CD14-positive monocyte (primary cell): Measurements from ENCODE around the gene RHEB. TPM values are rescaled to one million over a fixed set of nuclear protein-coding genes. Genes with fewer than 3 reads are reported as not detected.
A peak's percentile ranks its signal among the peaks of the same experiment; 100 is the strongest.

ENCODE experiments used
- DNase-seq, 3 donors: peaks; one replicate each; pipeline ENCODE4 v3.0.0-alpha.2; 2011 to 2022
- H2AFZ ChIP-seq: 2 replicates; pipeline ENCODE4 v1.6.0; 2012; ENCODE audit warnings: mild to moderate bottlenecking, low read depth, low read length, inconsistent platforms; ENCODE audit not compliant: insufficient read depth, poor library complexity, severe bottlenecking
- H3K27ac ChIP-seq, 2 donors: 1 replicate in 1 of 2; 2 replicates in 1 of 2; pipeline ENCODE4 v1.5.1; 2012 to 2013; ENCODE audit warnings: low read length in 2 of 2, control low read depth in 1 of 2, inconsistent platforms in 1 of 2, low read depth in 1 of 2, mild to moderate bottlenecking in 1 of 2
- H3K27me3 ChIP-seq, 2 donors: one replicate each; pipeline versions ENCODE4 v1.6.0 to v1.6.1; 2011 to 2013; ENCODE audit warnings: low read length in 2 of 2; ENCODE audit not compliant: control insufficient read depth in 2 of 2, insufficient read depth in 2 of 2
- H3K36me3 ChIP-seq, 2 donors: replicated peaks in 1 of 2; 1 replicate in 1 of 2; 2 replicates in 1 of 2; pipeline versions ENCODE4 v1.5.1 to v1.6.1; 2012 to 2013; ENCODE audit warnings: low read length in 2 of 2, control low read depth in 1 of 2, inconsistent platforms in 1 of 2, mild to moderate bottlenecking in 1 of 2; ENCODE audit not compliant: insufficient read depth in 2 of 2, control insufficient read depth in 1 of 2
- H3K4me1 ChIP-seq, 2 donors: 1 replicate in 1 of 2; 2 replicates in 1 of 2; pipeline versions ENCODE4 v1.5.1 to v1.6.1; 2012 to 2013; ENCODE audit warnings: low read length in 2 of 2, control low read depth in 1 of 2, inconsistent platforms in 1 of 2, mild to moderate bottlenecking in 1 of 2, moderate library complexity in 1 of 2; ENCODE audit not compliant: insufficient read depth in 2 of 2, control insufficient read depth in 1 of 2
- H3K4me2 ChIP-seq: replicated peaks from 2 replicates; pipeline ENCODE3; 2012; ENCODE audit warnings: low read length, moderate library complexity, mild to moderate bottlenecking; ENCODE audit not compliant: poor library complexity, severe bottlenecking; ENCODE audit errors: extremely low read depth
- H3K4me3 ChIP-seq, 3 experiments: fragments of 200-600 bp in 1 of 3; sonication (generic) in 1 of 3; replicated peaks in 1 of 3; 1 replicate in 2 of 3; 2 replicates in 1 of 3; pipeline ENCODE4 v1.5.1; 2011 to 2013; ENCODE audit warnings: low read length in 3 of 3, mild to moderate bottlenecking in 3 of 3, control low read depth in 2 of 3, low read depth in 2 of 3, inconsistent platforms in 1 of 3, moderate library complexity in 1 of 3
- H3K79me2 ChIP-seq: 2 replicates; pipeline ENCODE4 v1.6.0; 2012; ENCODE audit warnings: mild to moderate bottlenecking, control low read depth, inconsistent platforms, low read length, moderate library complexity; ENCODE audit not compliant: insufficient read depth
- H3K9ac ChIP-seq: 2 replicates; pipeline ENCODE4 v1.6.0; 2017; ENCODE audit warnings: low read length, mild to moderate bottlenecking; ENCODE audit not compliant: insufficient read depth, poor library complexity, severe bottlenecking
- H3K9me3 ChIP-seq, 2 donors: replicated peaks in 1 of 2; 1 replicate in 1 of 2; 2 replicates in 1 of 2; pipeline versions ENCODE4 v1.5.1 to v1.6.1; 2012 to 2013; ENCODE audit warnings: low read length in 2 of 2, control low read depth in 1 of 2; ENCODE audit not compliant: control insufficient read depth in 1 of 2, insufficient read depth in 1 of 2
- H4K20me1 ChIP-seq: 2 replicates; pipeline ENCODE4 v1.6.0; 2012; ENCODE audit warnings: mild to moderate bottlenecking, low read length, control low read depth, moderate library complexity; ENCODE audit not compliant: insufficient read depth
- H3K27ac Mint-ChIP-seq, 7 donors: one replicate each; pipeline ENCODE4 v1.8.0; 2020; ENCODE audit warnings: mild to moderate bottlenecking in 7 of 7, mixed read lengths in 7 of 7, moderate library complexity in 6 of 7, inconsistent platforms in 2 of 7
- H3K27me3 Mint-ChIP-seq, 3 donors: one replicate each; pipeline ENCODE4 v1.8.0; 2021 to 2022; ENCODE audit warnings: low read depth in 3 of 3, mild to moderate bottlenecking in 3 of 3, mixed read lengths in 3 of 3, moderate library complexity in 3 of 3, inconsistent platforms in 1 of 3
- H3K36me3 Mint-ChIP-seq, 2 donors: one replicate each; pipeline ENCODE4 v1.8.0; 2020; ENCODE audit warnings: mixed read lengths in 2 of 2, inconsistent platforms in 1 of 2, mild to moderate bottlenecking in 1 of 2
- H3K4me1 Mint-ChIP-seq: one replicate; pipeline ENCODE4 v1.8.0; 2020; ENCODE audit warnings: mild to moderate bottlenecking, mixed read lengths
- H3K4me3 Mint-ChIP-seq, 2 donors: one replicate each; pipeline ENCODE4 v1.8.0; 2020; ENCODE audit warnings: mild to moderate bottlenecking in 2 of 2, mixed read lengths in 2 of 2, moderate library complexity in 1 of 2
- H3K9me3 Mint-ChIP-seq, 7 donors: one replicate each; pipeline ENCODE4 v1.8.0; 2020 to 2022; ENCODE audit warnings: mixed read lengths in 7 of 7, mild to moderate bottlenecking in 6 of 7, moderate library complexity in 6 of 7, inconsistent platforms in 2 of 7
- CTCF ChIP-seq: fragments of 200-600 bp; IDR thresholded peaks from one replicate; pipeline ENCODE4 v1.8.0; 2022; ENCODE audit warnings: antibody characterized with exemption, mild to moderate bottlenecking
- WGBS: methylation state at CpG from one replicate; pipeline ENCODE4 v1.1.5; 2013; ENCODE audit warnings: missing lambda C conversion rate; ENCODE audit not compliant: insufficient coverage; 5-methylcytosine and 5-hydroxymethylcytosine counted together
- intact Hi-C, 2 donors: fragments of 100-400 bp; cut with micrococcal nuclease; formaldehyde crosslinking; loops; one replicate each; pipeline versions ENCODE4 v1.15.0 to v1.15.1; 2023
- polyA plus RNA-seq, 3 donors: library from polyadenylated mRNA; depleted of rRNA in 1 of 3; unstranded in 2 of 3; stranded (reverse) in 1 of 3; fragments of 300-500 nt in 2 of 3; fragments of >200 nt in 1 of 3; fragmentation: Illumina TruSeq in 2 of 3; gene quantifications; 1 replicate in 2 of 3; 2 replicates in 1 of 3; pipeline ENCODE4 v1.2.3, GENCODE V29; 2012 to 2021

The RHEB gene
- polyA plus RNA-seq, 3 donors, result 20.4 to 96.1 (median 95.8) TPM

GRCh38 chr7:151426904-151427704, 92.6 kb downstream of the RHEB start:
- Histone ChIP-seq H3K4me1 (no peaks in the 10 kb centered on the region), H4K20me1 (no peaks in the 10 kb centered on the region), H3K4me3 (no peak overlapping the region), H3K9me3 (peaks cover 6% of the 10 kb centered on the region in 2 donors), H2AFZ (no peak overlapping the region), H3K79me2 (no peaks in the 10 kb centered on the region), H3K9ac (no peak overlapping the region), H3K27me3 (no peaks in the 10 kb centered on the region), H3K27ac (no peak overlapping the region), H3K4me2 (no peak overlapping the region), H3K36me3 (no peaks in the 10 kb centered on the region)
- intact Hi-C loops, result no loop called here
- H3K27ac Mint-ChIP-seq, result peak overlapping the region in 1 of 7 donors; percentile 50
- no peak for TF ChIP-seq CTCF
- 96% methylated on average over 19 of the region's 23 CpGs for WGBS
- H3K4me1 Mint-ChIP-seq, result peaks cover 15% of the 10 kb centered on the region
- no peak overlapping the region for H3K4me3 Mint-ChIP-seq
- no peak for DNase-seq
- H3K9me3 Mint-ChIP-seq, result peaks cover 3 to 12% (median 8%) of the 10 kb centered on the region in 7 donors
- peaks cover 2 to 7% (median 6%) of the 10 kb centered on the region in 3 donors for H3K27me3 Mint-ChIP-seq
- no peaks in the 10 kb centered on the region for H3K36me3 Mint-ChIP-seq

GRCh38 chr7:151426441-151426903, 93.2 kb downstream of the RHEB start:
- DNase-seq, result no peak
- H3K4me1 ChIP-seq, result no peaks in the 10 kb centered on the region
- Mint-ChIP-seq H3K27me3 (peaks cover 2 to 7% (median 6%) of the 10 kb centered on the region in 3 donors), H3K27ac (no peak overlapping the region), H3K4me3 (no peak overlapping the region), H3K4me1 (peaks cover 15% of the 10 kb centered on the region), H3K36me3 (no peaks in the 10 kb centered on the region), H3K9me3 (peaks cover 8 to 18% (median 14%) of the 10 kb centered on the region in 7 donors)
- peaks cover 10 to 13% of the 10 kb centered on the region in 2 donors for H3K9me3 ChIP-seq
- H2AFZ ChIP-seq, result no peak overlapping the region
- no peak for TF ChIP-seq CTCF
- no peaks in the 10 kb centered on the region for H3K36me3 ChIP-seq
- H3K27me3 ChIP-seq, result no peaks in the 10 kb centered on the region
- WGBS, result 95% methylated on average over 13 of the region's 14 CpGs
- no peaks in the 10 kb centered on the region for H3K79me2 ChIP-seq
- no peaks in the 10 kb centered on the region for H4K20me1 ChIP-seq
- H3K9ac ChIP-seq, result no peak overlapping the region
- no peak overlapping the region for H3K27ac ChIP-seq
- H3K4me2 ChIP-seq, result no peak overlapping the region
- intact Hi-C loops, result no loop called here
- H3K4me3 ChIP-seq, result no peak overlapping the region
